HepG2 (cell line): ENCODE results near the gene ATRAID.

Experiments used
- FOSL1 ChIP-seq: sonication (generic); formaldehyde crosslinking; IDR thresholded peaks from 2 replicates; pipeline ENCODE4 v1.9.0; 2021; ENCODE audit warnings: missing genetic modification reagents, borderline replicate concordance
- HNRNPL ChIP-seq: fragments of 200-400 bp; formaldehyde crosslinking; IDR thresholded peaks from 2 replicates; pipeline ENCODE4 v1.6.1; 2017; ENCODE audit warnings: mild to moderate bottlenecking, low read depth, low read length
- REXO4 ChIP-seq: sonication (generic); formaldehyde crosslinking; IDR thresholded peaks from 2 replicates; pipeline ENCODE4 v1.8.0; 2022; ENCODE audit warnings: missing genetic modification reagents, mild to moderate bottlenecking, borderline replicate concordance
- TBP ChIP-seq: sonication (generic); formaldehyde crosslinking; IDR thresholded peaks from 2 replicates; pipeline ENCODE4 v1.5.0; 2020; ENCODE audit warnings: missing genetic modification reagents
- ZNF317 ChIP-seq: sonication (generic); formaldehyde crosslinking; IDR thresholded peaks from 2 replicates; pipeline ENCODE4 v1.5.0; 2020; ENCODE audit warnings: mild to moderate bottlenecking, missing genetic modification reagents
- TF ChIP-seq, protein P1 (sequence below): sonication (generic); formaldehyde crosslinking; IDR thresholded peaks from 2 replicates; pipeline ENCODE4 v1.8.1; 2022; ENCODE audit warnings: mild to moderate bottlenecking, missing genetic modification reagents
- TF ChIP-seq, protein P2 (sequence below): sonication (generic); formaldehyde crosslinking; IDR thresholded peaks from 2 replicates; pipeline ENCODE4 v1.4.0; 2020; ENCODE audit warnings: missing genetic modification reagents, mild to moderate bottlenecking, borderline replicate concordance

DNA sequence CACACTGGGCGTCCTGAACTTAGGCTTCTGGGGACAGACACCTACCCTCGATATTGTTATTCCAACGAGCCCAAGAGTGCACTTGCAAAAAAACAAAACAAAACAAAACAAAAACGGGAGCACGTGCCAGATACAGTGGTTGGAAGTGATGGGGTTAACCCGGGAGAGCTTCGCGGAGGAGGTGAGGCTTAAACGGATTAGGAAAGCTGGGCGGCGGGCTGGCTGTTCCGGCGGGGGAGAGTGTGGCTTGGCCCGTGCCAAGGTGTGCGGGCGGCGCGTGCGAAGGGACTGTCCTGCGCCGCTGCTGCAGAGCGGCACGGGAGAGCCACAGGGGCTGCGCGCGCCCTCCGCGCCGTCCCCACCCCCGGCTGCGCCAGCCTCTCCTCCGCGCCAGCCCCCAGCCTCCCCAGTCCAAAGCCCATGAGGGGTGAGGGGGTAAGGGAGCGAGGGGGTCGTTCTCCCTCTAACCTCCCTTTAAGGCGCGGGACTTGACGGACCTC, 52.5 kb downstream of the ATRAID start:
- TF ChIP-seq, protein P1, sequence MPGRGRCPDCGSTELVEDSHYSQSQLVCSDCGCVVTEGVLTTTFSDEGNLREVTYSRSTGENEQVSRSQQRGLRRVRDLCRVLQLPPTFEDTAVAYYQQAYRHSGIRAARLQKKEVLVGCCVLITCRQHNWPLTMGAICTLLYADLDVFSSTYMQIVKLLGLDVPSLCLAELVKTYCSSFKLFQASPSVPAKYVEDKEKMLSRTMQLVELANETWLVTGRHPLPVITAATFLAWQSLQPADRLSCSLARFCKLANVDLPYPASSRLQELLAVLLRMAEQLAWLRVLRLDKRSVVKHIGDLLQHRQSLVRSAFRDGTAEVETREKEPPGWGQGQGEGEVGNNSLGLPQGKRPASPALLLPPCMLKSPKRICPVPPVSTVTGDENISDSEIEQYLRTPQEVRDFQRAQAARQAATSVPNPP (CRISPR knock-in tag), result no peak
- TF ChIP-seq ZNF317 (CRISPR knock-in tag) (no peak), FOSL1 (no peak), TBP (CRISPR knock-in tag) (no peak), REXO4 (no peak), HNRNPL (no peak)
- TF ChIP-seq, protein P2, sequence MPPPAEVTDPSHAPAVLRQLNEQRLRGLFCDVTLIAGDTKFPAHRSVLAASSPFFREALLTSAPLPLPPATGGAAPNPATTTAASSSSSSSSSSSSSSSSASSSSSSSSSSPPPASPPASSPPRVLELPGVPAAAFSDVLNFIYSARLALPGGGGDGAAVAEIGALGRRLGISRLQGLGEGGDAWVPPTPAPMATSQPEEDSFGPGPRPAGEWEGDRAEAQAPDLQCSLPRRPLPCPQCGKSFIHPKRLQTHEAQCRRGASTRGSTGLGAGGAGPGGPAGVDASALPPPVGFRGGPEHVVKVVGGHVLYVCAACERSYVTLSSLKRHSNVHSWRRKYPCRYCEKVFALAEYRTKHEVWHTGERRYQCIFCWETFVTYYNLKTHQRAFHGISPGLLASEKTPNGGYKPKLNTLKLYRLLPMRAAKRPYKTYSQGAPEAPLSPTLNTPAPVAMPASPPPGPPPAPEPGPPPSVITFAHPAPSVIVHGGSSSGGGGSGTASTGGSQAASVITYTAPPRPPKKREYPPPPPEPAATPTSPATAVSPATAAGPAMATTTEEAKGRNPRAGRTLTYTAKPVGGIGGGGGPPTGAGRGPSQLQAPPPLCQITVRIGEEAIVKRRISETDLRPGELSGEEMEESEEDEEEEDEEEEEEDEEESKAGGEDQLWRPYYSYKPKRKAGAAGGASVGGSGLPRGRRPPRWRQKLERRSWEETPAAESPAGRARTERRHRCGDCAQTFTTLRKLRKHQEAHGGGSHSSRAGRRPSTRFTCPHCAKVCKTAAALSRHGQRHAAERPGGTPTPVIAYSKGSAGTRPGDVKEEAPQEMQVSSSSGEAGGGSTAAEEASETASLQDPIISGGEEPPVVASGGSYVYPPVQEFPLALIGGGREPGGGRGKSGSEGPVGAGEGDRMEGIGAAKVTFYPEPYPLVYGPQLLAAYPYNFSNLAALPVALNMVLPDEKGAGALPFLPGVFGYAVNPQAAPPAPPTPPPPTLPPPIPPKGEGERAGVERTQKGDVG (CRISPR knock-in tag), result no peak
